ENCODE results near the gene USP43. TPM values are rescaled to one million over a fixed set of nuclear protein-coding genes. Genes with fewer than 3 reads are reported as not detected.

USP43 gene
- total RNA-seq, 1 donor from 2014 or later = 11.2 TPM

DNA sequence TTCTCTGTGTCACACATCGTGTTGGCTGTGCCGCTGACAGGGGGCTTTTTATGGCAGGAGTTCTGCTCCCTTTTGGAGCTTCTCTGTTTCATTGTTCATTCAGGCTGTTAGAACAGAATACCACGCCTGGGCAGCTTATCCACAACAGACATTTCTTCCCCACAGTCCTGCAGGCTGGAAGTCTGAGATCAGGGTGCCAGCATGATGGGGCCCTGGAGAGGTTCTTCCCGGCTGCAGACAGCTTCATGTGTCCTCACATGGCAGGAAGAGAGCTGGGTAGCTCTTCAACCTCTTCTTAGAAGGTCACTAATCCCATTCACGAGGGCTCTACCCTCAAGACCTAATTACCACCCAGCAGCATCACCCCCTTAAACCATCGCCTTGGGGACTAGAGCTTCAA is 81.0 kb downstream of the USP43 start:
- DNase-seq (ENCODE audit: low read depth) = no peak
- TF ChIP-seq CTCF (IDR thresholded peaks at IDR 0.05; ENCODE audit: insufficient read depth, low read length, poor library complexity, severe bottlenecking) = no peak
- H3K36me3 ChIP-seq (ENCODE audit: control insufficient read depth, insufficient read depth, low read length) = peaks cover 1% of the 10 kb centered on the region
- H3K4me3 ChIP-seq (ENCODE audit: low read depth, low read length) = no peak overlapping the region
- H3K27me3 ChIP-seq (ENCODE audit: control insufficient read depth, insufficient read depth, low read length) = no peaks in the 10 kb centered on the region

- Histone ChIP-seq H3K27me3 (ENCODE audit: control insufficient read depth, insufficient read depth, low read length) (no peaks in the 10 kb centered on the region), H3K4me3 (ENCODE audit: low read depth, low read length) (no peak overlapping the region), H3K36me3 (ENCODE audit: control insufficient read depth, insufficient read depth, low read length) (peaks cover 1% of the 10 kb centered on the region)
- no peak for TF ChIP-seq CTCF (IDR thresholded peaks at IDR 0.05; ENCODE audit: insufficient read depth, low read length, poor library complexity, severe bottlenecking)
- DNase-seq (ENCODE audit: low read depth) = no peak
These were observed 82.7 kb downstream of the USP43 start for GRCh38 chr17:9728005-9728404.

GRCh38 chr17:9728564-9728963 is 83.2 kb downstream of the USP43 start:
- TF ChIP-seq CTCF (IDR thresholded peaks at IDR 0.05; ENCODE audit: insufficient read depth, low read length, poor library complexity, severe bottlenecking) = no peak
- no peaks in the 10 kb centered on the region for H3K27me3 ChIP-seq (ENCODE audit: control insufficient read depth, insufficient read depth, low read length)
- peaks cover 1% of the 10 kb centered on the region for H3K36me3 ChIP-seq (ENCODE audit: control insufficient read depth, insufficient read depth, low read length)
- no peak for DNase-seq (ENCODE audit: low read depth)
- no peak overlapping the region for H3K4me3 ChIP-seq (ENCODE audit: low read depth, low read length)

- peak; percentile 99 for TF ChIP-seq CTCF (IDR thresholded peaks at IDR 0.05; ENCODE audit: insufficient read depth, low read length, poor library complexity, severe bottlenecking)
- Histone ChIP-seq H3K4me3 (ENCODE audit: low read depth, low read length) (no peak overlapping the region), H3K36me3 (ENCODE audit: control insufficient read depth, insufficient read depth, low read length) (peaks cover 1% of the 10 kb centered on the region), H3K27me3 (ENCODE audit: control insufficient read depth, insufficient read depth, low read length) (no peaks in the 10 kb centered on the region)
- DNase-seq (ENCODE audit: low read depth) = peak; percentile 4
These were observed 83.8 kb downstream of the USP43 start for GRCh38 chr17:9729034-9729650.

GRCh38 chr17:9729735-9730420 is 84.6 kb downstream of the USP43 start:
- peaks cover 1% of the 10 kb centered on the region for H3K36me3 ChIP-seq (ENCODE audit: control insufficient read depth, insufficient read depth, low read length)
- no peaks in the 10 kb centered on the region for H3K27me3 ChIP-seq (ENCODE audit: control insufficient read depth, insufficient read depth, low read length)
- no peak overlapping the region for H3K4me3 ChIP-seq (ENCODE audit: low read depth, low read length)
- no peak for TF ChIP-seq CTCF (IDR thresholded peaks at IDR 0.05; ENCODE audit: insufficient read depth, low read length, poor library complexity, severe bottlenecking)
- peak; percentile 21 for DNase-seq (ENCODE audit: low read depth)

Data from kidney epithelial cell (primary cell).